H1 (cell line): ENCODE results near the gene C19orf73. TPM values are rescaled to one million over a fixed set of nuclear protein-coding genes. Genes with fewer than 3 reads are reported as not detected.

Experiments
- CBX8 ChIP-seq: fragments of 300-800, 300-1000 bp; sonication (generic); IDR thresholded peaks from 2 replicates; pipeline ENCODE4 v1.7.1; 2016; ENCODE audit warnings: low read depth, low read length, borderline replicate concordance
- POU5F1 ChIP-seq: IDR thresholded peaks from 2 replicates; pipeline ENCODE4 v1.6.1; 2011; ENCODE audit warnings: low read depth, mild to moderate bottlenecking, low read length, moderate library complexity
- RAD21 ChIP-seq, 2 experiments: IDR thresholded peaks in 1 of 2; conservative IDR thresholded peaks in 1 of 2; 2 replicates each; pipeline ENCODE4 v1.6.1; 2011; ENCODE audit warnings: low read depth in 2 of 2, low read length in 2 of 2, improper control_type of control experiment in 1 of 2, inconsistent platforms in 1 of 2, mild to moderate bottlenecking in 1 of 2, moderate library complexity in 1 of 2
- RFX5 ChIP-seq: IDR thresholded peaks from 2 replicates; pipeline ENCODE4 v1.6.1; 2011; ENCODE audit warnings: low read depth, low read length, improper control_type of control experiment, borderline replicate concordance
- SP4 ChIP-seq: IDR thresholded peaks from 2 replicates; pipeline ENCODE4 v1.6.1; 2012; ENCODE audit warnings: low read length, inconsistent platforms
- TAF1 ChIP-seq: IDR thresholded peaks from 2 replicates; pipeline ENCODE4 v1.6.1; 2011; ENCODE audit warnings: mild to moderate bottlenecking, low read depth, low read length
- TEAD4 ChIP-seq: IDR thresholded peaks from 2 replicates; pipeline ENCODE4 v1.6.1; 2012; ENCODE audit warnings: low read depth, low read length, inconsistent platforms, mixed read lengths
- polyA plus RNA-seq, 7 experiments: library from polyadenylated mRNA; depleted of rRNA in 3 of 7; stranded (reverse) in 5 of 7; unstranded in 2 of 7; fragments of >200 nt in 5 of 7; fragments of 200-250 nt in 2 of 7; gene quantifications; 1 replicate in 5 of 7; 2 replicates in 1 of 7; 4 replicates in 1 of 7; pipeline versions ENCODE4 v1.2.1 to v1.2.3, GENCODE V29; 2011 to 2013; ENCODE audit warnings: missing spikeins in 2 of 7, mixed read lengths in 2 of 7
- total RNA-seq: library from RNA; stranded (reverse); fragmentation: NEBNext Ultra II Directional; extraction: Animal tissue kit (Norgen Biotek cat#: 25700); gene quantifications from 2 replicates; pipeline ENCODE4 v1.2.1, GENCODE V29; 2021
- TF ChIP-seq, protein P1 (sequence below): fragments of 300-600 bp; sonication (generic); IDR thresholded peaks from 2 replicates; pipeline ENCODE4 v1.7.1; 2012; ENCODE audit warnings: low read length, moderate library complexity, mild to moderate bottlenecking, inconsistent platforms; ENCODE audit not compliant: insufficient replicate concordance
- TF ChIP-seq, protein P2 (sequence below), 3 experiments: IDR thresholded peaks; 1 replicate in 2 of 3; 2 replicates in 1 of 3; pipeline versions ENCODE4 v1.5.1 to v1.6.1; 2011; ENCODE audit warnings: low read length in 3 of 3, mild to moderate bottlenecking in 3 of 3, inconsistent platforms in 2 of 3, low read depth in 1 of 3, moderate library complexity in 1 of 3; ENCODE audit not compliant: insufficient read depth in 1 of 3; ENCODE audit errors: control extremely low read depth in 1 of 3

The C19orf73 gene
- total and polyA plus RNA-seq, 2 of the 8 experiments (the other 6 are each of a cell fraction or from before 2014, with no cell fraction given), result 2.5 to 4.6 TPM

DNA sequence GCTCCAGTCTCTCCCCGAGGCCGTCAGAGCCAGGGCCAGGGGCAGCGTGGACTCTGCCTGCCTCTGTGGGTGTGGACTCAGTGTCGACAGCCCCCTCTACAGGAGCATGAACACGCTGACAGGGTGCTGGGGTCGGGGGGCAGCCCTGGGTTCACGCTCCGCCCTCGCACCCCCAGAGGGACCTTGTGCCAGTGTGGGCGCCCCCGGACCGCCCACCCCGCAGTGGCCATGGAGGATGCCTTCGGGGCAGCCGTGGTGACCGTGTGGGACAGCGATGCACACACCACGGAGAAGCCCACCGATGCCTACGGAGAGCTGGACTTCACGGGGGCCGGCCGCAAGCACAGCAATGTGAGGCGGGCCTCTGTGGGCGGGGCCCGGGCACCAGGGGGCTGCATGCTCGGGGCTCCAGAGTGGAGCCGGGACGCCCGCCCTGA, 46.9 kb upstream of the C19orf73 start (continued):
- TF ChIP-seq, protein P1, sequence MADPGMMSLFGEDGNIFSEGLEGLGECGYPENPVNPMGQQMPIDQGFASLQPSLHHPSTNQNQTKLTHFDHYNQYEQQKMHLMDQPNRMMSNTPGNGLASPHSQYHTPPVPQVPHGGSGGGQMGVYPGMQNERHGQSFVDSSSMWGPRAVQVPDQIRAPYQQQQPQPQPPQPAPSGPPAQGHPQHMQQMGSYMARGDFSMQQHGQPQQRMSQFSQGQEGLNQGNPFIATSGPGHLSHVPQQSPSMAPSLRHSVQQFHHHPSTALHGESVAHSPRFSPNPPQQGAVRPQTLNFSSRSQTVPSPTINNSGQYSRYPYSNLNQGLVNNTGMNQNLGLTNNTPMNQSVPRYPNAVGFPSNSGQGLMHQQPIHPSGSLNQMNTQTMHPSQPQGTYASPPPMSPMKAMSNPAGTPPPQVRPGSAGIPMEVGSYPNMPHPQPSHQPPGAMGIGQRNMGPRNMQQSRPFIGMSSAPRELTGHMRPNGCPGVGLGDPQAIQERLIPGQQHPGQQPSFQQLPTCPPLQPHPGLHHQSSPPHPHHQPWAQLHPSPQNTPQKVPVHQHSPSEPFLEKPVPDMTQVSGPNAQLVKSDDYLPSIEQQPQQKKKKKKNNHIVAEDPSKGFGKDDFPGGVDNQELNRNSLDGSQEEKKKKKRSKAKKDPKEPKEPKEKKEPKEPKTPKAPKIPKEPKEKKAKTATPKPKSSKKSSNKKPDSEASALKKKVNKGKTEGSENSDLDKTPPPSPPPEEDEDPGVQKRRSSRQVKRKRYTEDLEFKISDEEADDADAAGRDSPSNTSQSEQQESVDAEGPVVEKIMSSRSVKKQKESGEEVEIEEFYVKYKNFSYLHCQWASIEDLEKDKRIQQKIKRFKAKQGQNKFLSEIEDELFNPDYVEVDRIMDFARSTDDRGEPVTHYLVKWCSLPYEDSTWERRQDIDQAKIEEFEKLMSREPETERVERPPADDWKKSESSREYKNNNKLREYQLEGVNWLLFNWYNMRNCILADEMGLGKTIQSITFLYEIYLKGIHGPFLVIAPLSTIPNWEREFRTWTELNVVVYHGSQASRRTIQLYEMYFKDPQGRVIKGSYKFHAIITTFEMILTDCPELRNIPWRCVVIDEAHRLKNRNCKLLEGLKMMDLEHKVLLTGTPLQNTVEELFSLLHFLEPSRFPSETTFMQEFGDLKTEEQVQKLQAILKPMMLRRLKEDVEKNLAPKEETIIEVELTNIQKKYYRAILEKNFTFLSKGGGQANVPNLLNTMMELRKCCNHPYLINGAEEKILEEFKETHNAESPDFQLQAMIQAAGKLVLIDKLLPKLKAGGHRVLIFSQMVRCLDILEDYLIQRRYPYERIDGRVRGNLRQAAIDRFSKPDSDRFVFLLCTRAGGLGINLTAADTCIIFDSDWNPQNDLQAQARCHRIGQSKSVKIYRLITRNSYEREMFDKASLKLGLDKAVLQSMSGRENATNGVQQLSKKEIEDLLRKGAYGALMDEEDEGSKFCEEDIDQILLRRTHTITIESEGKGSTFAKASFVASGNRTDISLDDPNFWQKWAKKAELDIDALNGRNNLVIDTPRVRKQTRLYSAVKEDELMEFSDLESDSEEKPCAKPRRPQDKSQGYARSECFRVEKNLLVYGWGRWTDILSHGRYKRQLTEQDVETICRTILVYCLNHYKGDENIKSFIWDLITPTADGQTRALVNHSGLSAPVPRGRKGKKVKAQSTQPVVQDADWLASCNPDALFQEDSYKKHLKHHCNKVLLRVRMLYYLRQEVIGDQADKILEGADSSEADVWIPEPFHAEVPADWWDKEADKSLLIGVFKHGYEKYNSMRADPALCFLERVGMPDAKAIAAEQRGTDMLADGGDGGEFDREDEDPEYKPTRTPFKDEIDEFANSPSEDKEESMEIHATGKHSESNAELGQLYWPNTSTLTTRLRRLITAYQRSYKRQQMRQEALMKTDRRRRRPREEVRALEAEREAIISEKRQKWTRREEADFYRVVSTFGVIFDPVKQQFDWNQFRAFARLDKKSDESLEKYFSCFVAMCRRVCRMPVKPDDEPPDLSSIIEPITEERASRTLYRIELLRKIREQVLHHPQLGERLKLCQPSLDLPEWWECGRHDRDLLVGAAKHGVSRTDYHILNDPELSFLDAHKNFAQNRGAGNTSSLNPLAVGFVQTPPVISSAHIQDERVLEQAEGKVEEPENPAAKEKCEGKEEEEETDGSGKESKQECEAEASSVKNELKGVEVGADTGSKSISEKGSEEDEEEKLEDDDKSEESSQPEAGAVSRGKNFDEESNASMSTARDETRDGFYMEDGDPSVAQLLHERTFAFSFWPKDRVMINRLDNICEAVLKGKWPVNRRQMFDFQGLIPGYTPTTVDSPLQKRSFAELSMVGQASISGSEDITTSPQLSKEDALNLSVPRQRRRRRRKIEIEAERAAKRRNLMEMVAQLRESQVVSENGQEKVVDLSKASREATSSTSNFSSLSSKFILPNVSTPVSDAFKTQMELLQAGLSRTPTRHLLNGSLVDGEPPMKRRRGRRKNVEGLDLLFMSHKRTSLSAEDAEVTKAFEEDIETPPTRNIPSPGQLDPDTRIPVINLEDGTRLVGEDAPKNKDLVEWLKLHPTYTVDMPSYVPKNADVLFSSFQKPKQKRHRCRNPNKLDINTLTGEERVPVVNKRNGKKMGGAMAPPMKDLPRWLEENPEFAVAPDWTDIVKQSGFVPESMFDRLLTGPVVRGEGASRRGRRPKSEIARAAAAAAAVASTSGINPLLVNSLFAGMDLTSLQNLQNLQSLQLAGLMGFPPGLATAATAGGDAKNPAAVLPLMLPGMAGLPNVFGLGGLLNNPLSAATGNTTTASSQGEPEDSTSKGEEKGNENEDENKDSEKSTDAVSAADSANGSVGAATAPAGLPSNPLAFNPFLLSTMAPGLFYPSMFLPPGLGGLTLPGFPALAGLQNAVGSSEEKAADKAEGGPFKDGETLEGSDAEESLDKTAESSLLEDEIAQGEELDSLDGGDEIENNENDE, result no peak
- peak; percentile 29 to 32; a peak in 3 of 4 replicates for TF ChIP-seq RAD21 (IDR thresholded peaks at IDR 0.05 in 1 of 2, conservative IDR thresholded peaks at IDR 0.05 in 1 of 2; ENCODE audit: low read depth in 2 of 2, low read length in 2 of 2)
- no peak for TF ChIP-seq RFX5
- TF ChIP-seq, protein P2, sequence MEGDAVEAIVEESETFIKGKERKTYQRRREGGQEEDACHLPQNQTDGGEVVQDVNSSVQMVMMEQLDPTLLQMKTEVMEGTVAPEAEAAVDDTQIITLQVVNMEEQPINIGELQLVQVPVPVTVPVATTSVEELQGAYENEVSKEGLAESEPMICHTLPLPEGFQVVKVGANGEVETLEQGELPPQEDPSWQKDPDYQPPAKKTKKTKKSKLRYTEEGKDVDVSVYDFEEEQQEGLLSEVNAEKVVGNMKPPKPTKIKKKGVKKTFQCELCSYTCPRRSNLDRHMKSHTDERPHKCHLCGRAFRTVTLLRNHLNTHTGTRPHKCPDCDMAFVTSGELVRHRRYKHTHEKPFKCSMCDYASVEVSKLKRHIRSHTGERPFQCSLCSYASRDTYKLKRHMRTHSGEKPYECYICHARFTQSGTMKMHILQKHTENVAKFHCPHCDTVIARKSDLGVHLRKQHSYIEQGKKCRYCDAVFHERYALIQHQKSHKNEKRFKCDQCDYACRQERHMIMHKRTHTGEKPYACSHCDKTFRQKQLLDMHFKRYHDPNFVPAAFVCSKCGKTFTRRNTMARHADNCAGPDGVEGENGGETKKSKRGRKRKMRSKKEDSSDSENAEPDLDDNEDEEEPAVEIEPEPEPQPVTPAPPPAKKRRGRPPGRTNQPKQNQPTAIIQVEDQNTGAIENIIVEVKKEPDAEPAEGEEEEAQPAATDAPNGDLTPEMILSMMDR (IDR thresholded peaks at IDR 0.05; ENCODE audit: control extremely low read depth in 1 of 3, insufficient read depth in 1 of 3, low read depth in 1 of 3, low read length in 3 of 3), result peak; percentile 24 to 64 (median 50); a peak in 3 of 4 replicates
- no peak for TF ChIP-seq POU5F1
- TF ChIP-seq TAF1, result no peak
- no peak for TF ChIP-seq CBX8
- no peak for TF ChIP-seq SP4
- TF ChIP-seq TEAD4, result no peak
